ENCODE measurements around the gene EIF3K. TPM values are rescaled to one million over a fixed set of nuclear protein-coding genes. Genes with fewer than 3 reads are reported as not detected.
A peak's percentile ranks its signal among the peaks of the same experiment; 100 is the strongest.

The EIF3K gene
- total RNA-seq, 1 donor from 2014 or later, result 261 TPM

DNA sequence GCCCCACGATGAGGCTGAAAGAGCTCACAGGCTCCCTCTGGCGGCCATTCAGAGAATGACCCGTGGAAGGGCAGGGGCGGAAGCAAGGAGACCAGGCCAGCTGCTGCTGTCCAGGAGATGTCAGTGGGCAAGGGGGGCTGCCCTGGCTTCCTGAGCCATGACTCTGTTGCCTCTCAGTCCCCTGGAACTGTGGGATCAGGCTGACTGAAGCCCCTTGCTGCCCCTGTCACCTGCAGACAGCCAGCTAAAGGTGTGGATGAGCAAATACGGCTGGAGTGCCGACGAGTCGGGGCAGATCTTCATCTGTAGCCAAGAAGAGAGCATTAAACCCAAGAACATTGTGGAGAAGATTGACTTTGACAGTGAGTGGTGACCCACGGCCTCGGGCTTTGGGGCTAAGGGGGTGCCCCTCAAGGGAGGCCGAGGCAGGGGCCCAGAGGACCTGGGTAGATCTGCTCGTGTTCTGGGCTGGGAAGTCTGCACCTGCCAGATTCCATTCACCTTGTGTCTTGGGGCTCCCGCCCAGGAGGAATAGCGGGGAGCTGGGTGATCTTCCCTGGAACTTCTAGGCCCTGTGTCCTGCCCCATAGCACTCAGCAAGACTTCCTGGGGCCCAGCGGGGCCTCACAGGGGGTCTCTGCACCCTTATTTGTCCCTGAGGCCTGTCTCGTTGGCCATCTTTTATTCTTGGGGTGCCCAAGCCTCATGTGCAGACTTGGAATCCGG lies 15.9 kb downstream of the EIF3K start:
- Histone ChIP-seq H2AFZ (replicated peaks) (no peak overlapping the region), H3K36me3 (no peaks in the 10 kb centered on the region), H3K4me3 (no peak overlapping the region), H3K9me3 (ENCODE audit: low read depth) (no peaks in the 10 kb centered on the region), H3K4me2 (no peak overlapping the region), H3K27me3 (no peaks in the 10 kb centered on the region), H3K9ac (no peak overlapping the region), H3K27ac (no peak overlapping the region), H3K79me2 (ENCODE audit: low read depth) (no peaks in the 10 kb centered on the region), H4K20me1 (ENCODE audit: low read depth) (peaks cover 25% of the 10 kb centered on the region), H3F3A (ENCODE audit: low read depth) (peaks cover 13% of the 10 kb centered on the region), H3K4me1 (no peaks in the 10 kb centered on the region)
- Mint-ChIP-seq H3K9me3 (no peaks in the 10 kb centered on the region), H3K27me3 (ENCODE audit: insufficient read depth, low read depth) (peaks cover 2% of the 10 kb centered on the region), H3K4me1 (peaks cover 14% of the 10 kb centered on the region), H3K36me3 (peaks cover 13% of the 10 kb centered on the region), H3K27ac (peak overlapping the region; percentile 72), H3K4me3 (no peak overlapping the region)
- TF ChIP-seq, protein P1, sequence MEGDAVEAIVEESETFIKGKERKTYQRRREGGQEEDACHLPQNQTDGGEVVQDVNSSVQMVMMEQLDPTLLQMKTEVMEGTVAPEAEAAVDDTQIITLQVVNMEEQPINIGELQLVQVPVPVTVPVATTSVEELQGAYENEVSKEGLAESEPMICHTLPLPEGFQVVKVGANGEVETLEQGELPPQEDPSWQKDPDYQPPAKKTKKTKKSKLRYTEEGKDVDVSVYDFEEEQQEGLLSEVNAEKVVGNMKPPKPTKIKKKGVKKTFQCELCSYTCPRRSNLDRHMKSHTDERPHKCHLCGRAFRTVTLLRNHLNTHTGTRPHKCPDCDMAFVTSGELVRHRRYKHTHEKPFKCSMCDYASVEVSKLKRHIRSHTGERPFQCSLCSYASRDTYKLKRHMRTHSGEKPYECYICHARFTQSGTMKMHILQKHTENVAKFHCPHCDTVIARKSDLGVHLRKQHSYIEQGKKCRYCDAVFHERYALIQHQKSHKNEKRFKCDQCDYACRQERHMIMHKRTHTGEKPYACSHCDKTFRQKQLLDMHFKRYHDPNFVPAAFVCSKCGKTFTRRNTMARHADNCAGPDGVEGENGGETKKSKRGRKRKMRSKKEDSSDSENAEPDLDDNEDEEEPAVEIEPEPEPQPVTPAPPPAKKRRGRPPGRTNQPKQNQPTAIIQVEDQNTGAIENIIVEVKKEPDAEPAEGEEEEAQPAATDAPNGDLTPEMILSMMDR (IDR thresholded peaks at IDR 0.05), result peak; percentile 94
- no peak for TF ChIP-seq EZH2 (IDR thresholded peaks at IDR 0.05)
- DNase-seq (ENCODE audit: low spot score), result peak; percentile 67

DNA sequence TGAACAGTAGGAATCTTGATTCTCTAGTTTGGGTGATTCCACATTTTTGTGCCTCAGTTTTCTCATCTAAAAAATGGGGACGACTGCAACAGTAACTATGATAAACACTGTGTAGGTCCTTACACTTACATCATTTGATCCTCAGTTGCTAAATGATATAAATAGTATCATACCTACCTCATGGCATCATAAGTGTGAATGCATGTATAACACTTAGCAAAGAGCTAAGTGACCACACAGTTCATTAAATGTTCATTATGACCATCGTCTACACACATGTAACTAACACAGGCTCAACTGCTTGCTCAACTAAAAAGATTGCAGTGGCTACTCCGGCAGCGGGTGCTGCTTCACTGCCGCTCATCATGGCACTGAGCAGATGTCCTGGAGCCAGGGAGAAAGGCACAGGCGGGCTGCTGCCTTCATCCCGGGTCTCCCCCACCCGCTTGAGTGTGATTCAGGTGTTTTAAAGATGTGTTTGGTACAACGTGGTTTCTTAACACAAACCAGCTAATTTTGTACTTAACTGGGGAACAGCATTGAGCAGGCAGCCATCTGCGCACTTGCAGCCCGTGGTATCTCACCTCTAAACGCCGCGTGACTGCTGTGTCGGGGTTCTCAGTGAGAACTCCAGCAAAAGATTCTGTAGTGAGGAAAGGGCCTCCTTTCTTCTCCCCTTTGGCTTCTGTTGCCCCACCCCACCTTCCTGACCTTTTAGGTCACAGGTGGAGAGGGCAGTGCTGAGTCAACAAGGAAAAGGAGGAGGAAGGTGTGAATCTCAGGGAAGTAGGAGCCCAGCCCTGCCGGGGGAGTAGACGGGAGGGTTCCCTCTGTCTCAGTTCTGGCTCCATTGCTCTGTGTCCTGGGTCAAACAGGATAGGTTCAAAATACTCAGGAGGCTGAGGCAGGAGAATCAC lies 16.8 kb downstream of the EIF3K start:
- H3K27ac ChIP-seq, result no peak overlapping the region
- no peaks in the 10 kb centered on the region for H3K4me1 ChIP-seq
- H3K9me3 ChIP-seq (ENCODE audit: low read depth), result no peaks in the 10 kb centered on the region
- H3K9me3 Mint-ChIP-seq, result no peaks in the 10 kb centered on the region
- TF ChIP-seq, protein P1 (IDR thresholded peaks at IDR 0.05), result no peak
- TF ChIP-seq EZH2phosphoT487 (IDR thresholded peaks at IDR 0.05) (no peak), EZH2 (IDR thresholded peaks at IDR 0.05) (no peak)
- no peaks in the 10 kb centered on the region for H3K79me2 ChIP-seq (ENCODE audit: low read depth)
- no peak overlapping the region for H3K4me3 Mint-ChIP-seq
- H3K36me3 ChIP-seq, result no peaks in the 10 kb centered on the region
- no peaks in the 10 kb centered on the region for H3K27me3 ChIP-seq
- H3K27ac Mint-ChIP-seq, result no peak overlapping the region
- peaks cover 14% of the 10 kb centered on the region for H3K4me1 Mint-ChIP-seq
- H4K20me1 ChIP-seq (ENCODE audit: low read depth), result peaks cover 22% of the 10 kb centered on the region
- H3K27me3 Mint-ChIP-seq (ENCODE audit: insufficient read depth, low read depth), result peaks cover 2% of the 10 kb centered on the region
- H3K36me3 Mint-ChIP-seq, result peaks cover 13% of the 10 kb centered on the region
- H3K4me3 ChIP-seq, result no peak overlapping the region
- no peak overlapping the region for H3K4me2 ChIP-seq
- peaks cover 13% of the 10 kb centered on the region for H3F3A ChIP-seq (ENCODE audit: low read depth)
- H2AFZ ChIP-seq (replicated peaks), result no peak overlapping the region
- no peak for DNase-seq (ENCODE audit: low spot score)
- no peak overlapping the region for H3K9ac ChIP-seq

DNA sequence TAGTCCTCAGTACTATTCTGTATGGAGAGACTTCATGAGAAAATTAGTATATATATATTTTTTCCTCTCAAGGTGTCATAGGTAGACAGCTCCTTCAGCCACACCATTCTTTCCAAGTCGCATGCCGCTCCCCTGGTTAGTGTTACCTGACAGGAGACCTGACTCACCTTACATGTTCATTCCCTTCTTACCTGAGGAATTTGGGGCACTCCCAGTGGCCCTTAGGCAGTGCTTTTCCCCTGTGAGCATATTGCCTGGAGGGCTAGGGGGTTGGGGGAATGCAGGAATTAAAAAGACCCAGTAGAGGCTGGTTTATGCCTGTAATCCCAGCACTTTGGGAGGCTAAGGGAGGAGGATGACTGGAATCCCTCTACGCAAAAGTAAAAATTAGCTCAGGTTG lies 19.5 kb downstream of the EIF3K start:
- Histone ChIP-seq H3K79me2 (ENCODE audit: low read depth) (no peaks in the 10 kb centered on the region), H3K36me3 (no peaks in the 10 kb centered on the region), H3K27ac (no peak overlapping the region), H3K4me1 (no peaks in the 10 kb centered on the region), H3K9me3 (ENCODE audit: low read depth) (no peaks in the 10 kb centered on the region), H2AFZ (replicated peaks) (no peak overlapping the region), H3K9ac (no peak overlapping the region), H3K4me2 (no peak overlapping the region), H3K27me3 (no peaks in the 10 kb centered on the region), H3K4me3 (no peak overlapping the region), H3F3A (ENCODE audit: low read depth) (no peaks in the 10 kb centered on the region), H4K20me1 (ENCODE audit: low read depth) (peaks cover 11% of the 10 kb centered on the region)
- no peak for DNase-seq (ENCODE audit: low spot score)
- Mint-ChIP-seq H3K9me3 (no peaks in the 10 kb centered on the region), H3K36me3 (peaks cover 7% of the 10 kb centered on the region), H3K27me3 (ENCODE audit: insufficient read depth, low read depth) (peaks cover 3% of the 10 kb centered on the region), H3K27ac (no peak overlapping the region), H3K4me3 (no peak overlapping the region), H3K4me1 (peaks cover 4% of the 10 kb centered on the region)
- TF ChIP-seq EZH2phosphoT487 (IDR thresholded peaks at IDR 0.05), result no peak
- TF ChIP-seq, protein P1 (IDR thresholded peaks at IDR 0.05), result no peak
- TF ChIP-seq EZH2 (IDR thresholded peaks at IDR 0.05), result no peak
